Loucy (cell line): ENCODE data around the gene PTGDS.

Source experiments
- H2AFZ ChIP-seq: fragments of 200-600 bp; sonication (generic); 2 replicates; pipeline ENCODE4 v1.6.0; 2016; ENCODE audit warnings: antibody characterized with exemption, mild to moderate bottlenecking, low read length, moderate library complexity
- H3F3A ChIP-seq: fragments of 200-600 bp; 2 replicates; pipeline ENCODE4 v1.6.0; 2016; ENCODE audit warnings: antibody characterized with exemption, low read depth, mild to moderate bottlenecking
- H3K27me3 ChIP-seq: fragments of 200-600 bp; sonication (generic); 2 replicates; pipeline ENCODE4 v1.6.1; 2014; ENCODE audit warnings: low read length, mild to moderate bottlenecking; ENCODE audit not compliant: insufficient read depth, poor library complexity, severe bottlenecking
- H3K36me3 ChIP-seq: fragments of 200-600 bp; sonication (generic); 2 replicates; pipeline ENCODE4 v1.6.1; 2016; ENCODE audit warnings: low read length; ENCODE audit not compliant: insufficient read depth
- H3K4me1 ChIP-seq: fragments of 200-600 bp; sonication (generic); 2 replicates; pipeline ENCODE4 v1.5.1; 2014; ENCODE audit warnings: low read length, mild to moderate bottlenecking; ENCODE audit not compliant: insufficient read depth, poor library complexity, severe bottlenecking
- H3K4me2 ChIP-seq: fragments of 200-600 bp; sonication (generic); 2 replicates; pipeline ENCODE4 v1.6.0; 2014; ENCODE audit warnings: antibody characterized with exemption, low read length, low read depth, mild to moderate bottlenecking; ENCODE audit not compliant: poor library complexity, severe bottlenecking
- H3K4me3 ChIP-seq: fragments of 200-600 bp; sonication (generic); 2 replicates; pipeline ENCODE4 v1.5.1; 2014; ENCODE audit warnings: low read length, mild to moderate bottlenecking, mixed read lengths; ENCODE audit not compliant: poor library complexity, severe bottlenecking
- H3K79me2 ChIP-seq: fragments of 200-600 bp; sonication (generic); 2 replicates; pipeline ENCODE4 v1.6.1; 2014; ENCODE audit warnings: low read length; ENCODE audit not compliant: insufficient read depth
- H3K9ac ChIP-seq: fragments of 200-600 bp; sonication (generic); 2 replicates; pipeline ENCODE4 v1.6.0; 2014; ENCODE audit warnings: mild to moderate bottlenecking, low read depth, low read length, moderate library complexity; ENCODE audit not compliant: poor library complexity, severe bottlenecking
- H3K9me2 ChIP-seq: fragments of 200-600 bp; sonication (generic); replicated peaks from 2 replicates; pipeline ENCODE4 v1.6.1; 2016; ENCODE audit warnings: low read depth, low read length, mixed read lengths
- H3K9me3 ChIP-seq: fragments of 200-600 bp; sonication (generic); 2 replicates; pipeline ENCODE4 v1.6.1; 2014; ENCODE audit warnings: mild to moderate bottlenecking, antibody characterized with exemption, low read length, low read depth; ENCODE audit not compliant: insufficient read depth
- H4K20me1 ChIP-seq: fragments of 200-600 bp; sonication (generic); 2 replicates; pipeline ENCODE4 v1.6.0; 2014; ENCODE audit warnings: antibody characterized with exemption, low read length, mild to moderate bottlenecking; ENCODE audit not compliant: insufficient read depth, poor library complexity, severe bottlenecking
- EZH2phosphoT487 ChIP-seq: fragments of 200-600 bp; IDR thresholded peaks from 2 replicates; pipeline ENCODE4 v1.6.1; 2018; ENCODE audit warnings: antibody characterized with exemption, mild to moderate bottlenecking, moderate library complexity, borderline replicate concordance
- TF ChIP-seq, protein P1 (sequence below): fragments of 200-600 bp; sonication (generic); conservative IDR thresholded peaks from 2 replicates; pipeline ENCODE4 v1.5.1; 2014; ENCODE audit warnings: mild to moderate bottlenecking, antibody characterized with exemption, low read length

The PTGDS gene

DNA sequence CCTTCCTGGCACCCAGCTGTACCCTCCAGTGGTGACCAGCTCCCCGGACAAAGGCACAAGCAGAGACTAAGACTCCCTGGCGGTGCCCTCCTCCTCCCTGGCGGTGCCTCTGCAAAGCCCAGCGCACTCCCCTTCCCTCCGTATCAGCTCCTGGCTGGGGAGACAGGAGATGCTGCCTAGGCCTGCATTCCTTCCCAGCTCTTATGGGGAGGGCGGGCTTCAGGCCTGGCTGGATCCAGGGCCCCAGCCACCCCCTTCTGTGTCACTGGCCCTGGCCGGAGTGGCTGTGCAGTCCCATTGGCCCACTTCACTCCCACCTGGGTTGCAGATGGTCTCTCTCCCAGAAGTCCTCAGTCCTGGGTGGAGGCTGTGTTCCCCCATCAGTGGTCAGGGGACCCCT, 18.8 kb upstream of the PTGDS start:
- TF ChIP-seq, protein P1, sequence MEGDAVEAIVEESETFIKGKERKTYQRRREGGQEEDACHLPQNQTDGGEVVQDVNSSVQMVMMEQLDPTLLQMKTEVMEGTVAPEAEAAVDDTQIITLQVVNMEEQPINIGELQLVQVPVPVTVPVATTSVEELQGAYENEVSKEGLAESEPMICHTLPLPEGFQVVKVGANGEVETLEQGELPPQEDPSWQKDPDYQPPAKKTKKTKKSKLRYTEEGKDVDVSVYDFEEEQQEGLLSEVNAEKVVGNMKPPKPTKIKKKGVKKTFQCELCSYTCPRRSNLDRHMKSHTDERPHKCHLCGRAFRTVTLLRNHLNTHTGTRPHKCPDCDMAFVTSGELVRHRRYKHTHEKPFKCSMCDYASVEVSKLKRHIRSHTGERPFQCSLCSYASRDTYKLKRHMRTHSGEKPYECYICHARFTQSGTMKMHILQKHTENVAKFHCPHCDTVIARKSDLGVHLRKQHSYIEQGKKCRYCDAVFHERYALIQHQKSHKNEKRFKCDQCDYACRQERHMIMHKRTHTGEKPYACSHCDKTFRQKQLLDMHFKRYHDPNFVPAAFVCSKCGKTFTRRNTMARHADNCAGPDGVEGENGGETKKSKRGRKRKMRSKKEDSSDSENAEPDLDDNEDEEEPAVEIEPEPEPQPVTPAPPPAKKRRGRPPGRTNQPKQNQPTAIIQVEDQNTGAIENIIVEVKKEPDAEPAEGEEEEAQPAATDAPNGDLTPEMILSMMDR: no peak
- Histone ChIP-seq H3K9me3 (no peaks in the 10 kb centered on the region), H3F3A (no peaks in the 10 kb centered on the region), H3K4me1 (no peaks in the 10 kb centered on the region), H3K27me3 (no peaks in the 10 kb centered on the region), H3K9ac (no peak overlapping the region), H2AFZ (no peak overlapping the region), H3K4me3 (no peak overlapping the region), H3K4me2 (no peak overlapping the region), H4K20me1 (no peaks in the 10 kb centered on the region), H3K9me2 (no peaks in the 10 kb centered on the region), H3K79me2 (no peaks in the 10 kb centered on the region), H3K36me3 (no peaks in the 10 kb centered on the region)

DNA sequence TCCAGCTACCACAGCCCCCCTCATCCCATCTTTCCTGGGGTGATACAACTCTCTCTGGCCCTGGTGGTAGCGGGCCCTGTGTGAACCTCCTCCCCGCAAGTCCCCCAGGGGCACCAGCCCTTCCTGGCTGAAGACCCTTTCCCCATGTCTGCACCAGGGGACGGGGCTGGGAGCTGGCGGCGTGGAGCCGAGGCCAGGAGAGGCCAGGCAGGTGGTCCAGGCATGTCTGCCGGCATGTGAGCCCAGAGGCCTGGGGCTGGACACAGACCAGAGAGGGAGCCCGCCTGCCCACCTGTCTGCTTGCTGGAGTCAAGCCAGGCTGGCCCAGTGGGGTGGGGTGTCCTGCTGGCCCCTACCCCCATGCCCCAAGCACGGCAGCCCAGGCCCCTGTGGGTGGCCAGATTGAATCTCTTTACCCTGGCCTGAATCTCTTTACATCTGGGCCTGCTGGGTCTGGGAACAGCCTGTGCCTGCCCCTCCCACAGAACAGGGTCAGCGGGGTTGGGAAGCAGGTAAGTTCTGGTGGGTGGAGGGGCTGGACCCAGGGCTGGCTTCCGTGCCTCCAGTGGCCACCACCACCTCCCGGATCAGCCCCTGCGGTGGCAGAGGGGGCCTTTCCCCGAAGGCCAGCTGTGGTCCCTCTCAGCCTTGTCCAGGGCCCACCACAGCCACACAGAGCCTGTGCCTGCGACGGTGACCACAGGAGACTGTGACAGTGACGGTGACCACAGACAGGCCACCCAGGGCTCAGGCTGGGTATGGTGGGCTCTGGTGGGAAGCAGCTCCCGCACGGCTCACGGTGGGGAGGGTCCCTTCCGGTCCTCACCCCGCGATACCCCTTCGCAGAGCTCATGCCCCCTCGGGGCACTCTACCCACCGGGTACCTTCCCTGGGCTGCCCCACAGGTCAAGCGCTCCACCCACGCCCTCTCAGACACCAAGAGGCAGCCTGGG, 18.1 kb upstream of the PTGDS start:
- H3K79me2 ChIP-seq: no peaks in the 10 kb centered on the region
- no peaks in the 10 kb centered on the region for H4K20me1 ChIP-seq
- H3K36me3 ChIP-seq: no peaks in the 10 kb centered on the region
- TF ChIP-seq, protein P1: no peak
- TF ChIP-seq EZH2phosphoT487: no peak
- H3K27me3 ChIP-seq: no peaks in the 10 kb centered on the region
- H3K4me1 ChIP-seq: no peaks in the 10 kb centered on the region
- no peak overlapping the region for H3K9ac ChIP-seq
- H3K9me2 ChIP-seq: no peaks in the 10 kb centered on the region
- H3F3A ChIP-seq: no peaks in the 10 kb centered on the region
- H3K9me3 ChIP-seq: no peaks in the 10 kb centered on the region
- no peak overlapping the region for H3K4me3 ChIP-seq
- H2AFZ ChIP-seq: no peak overlapping the region
- no peak overlapping the region for H3K4me2 ChIP-seq

DNA sequence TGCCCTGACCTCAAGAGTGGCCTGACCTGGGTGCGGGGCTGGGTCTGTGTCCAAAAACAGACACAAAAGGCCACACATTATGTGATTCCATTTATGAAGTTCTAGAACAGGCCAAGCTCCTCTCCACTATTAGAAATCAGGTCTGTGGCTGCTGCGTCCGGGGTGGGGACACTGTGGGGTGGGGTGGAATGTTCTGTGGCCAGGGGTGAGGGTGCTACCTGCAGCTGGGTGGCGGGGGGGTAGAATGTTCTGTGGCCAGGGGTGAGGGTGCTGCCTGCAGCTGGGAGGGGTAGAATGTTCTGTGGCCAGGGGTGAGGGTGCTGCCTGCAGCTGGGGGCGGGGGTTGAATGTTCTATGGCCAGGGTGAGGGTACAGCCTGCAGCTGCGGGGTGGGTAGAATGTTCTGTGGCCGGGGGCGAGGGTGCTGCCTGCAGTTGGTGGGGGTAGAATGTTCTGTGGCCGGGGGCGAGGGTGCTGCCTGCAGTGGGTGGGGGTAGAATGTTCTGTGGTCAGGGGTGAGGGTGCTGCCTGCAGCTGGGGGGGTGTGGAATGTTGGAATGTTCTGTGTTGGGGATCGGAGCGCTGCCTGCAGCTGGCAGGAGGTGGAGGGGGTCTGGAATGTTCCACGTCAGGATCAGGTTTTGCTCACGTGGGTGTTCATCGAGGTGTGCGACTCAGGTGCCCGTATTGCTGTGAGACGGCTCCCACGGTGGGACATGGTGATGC, 16.9 kb upstream of the PTGDS start:
- no peak overlapping the region for H3K9ac ChIP-seq
- H3K27me3 ChIP-seq: no peaks in the 10 kb centered on the region
- no peaks in the 10 kb centered on the region for H3F3A ChIP-seq

More for the DNA sequence above, 16.9 kb upstream of the PTGDS start:
- Histone ChIP-seq H3K4me3 (no peak overlapping the region), H3K9me2 (no peaks in the 10 kb centered on the region), H3K4me1 (no peaks in the 10 kb centered on the region), H2AFZ (no peak overlapping the region), H4K20me1 (no peaks in the 10 kb centered on the region), H3K4me2 (no peak overlapping the region), H3K36me3 (no peaks in the 10 kb centered on the region), H3K9me3 (no peaks in the 10 kb centered on the region), H3K79me2 (no peaks in the 10 kb centered on the region)
- TF ChIP-seq, protein P1: no peak
- no peak for TF ChIP-seq EZH2phosphoT487
